Activated gamma-delta T cell (primary cell): ENCODE data around the gene MTOR.
"Not testable (repeated sequence)": the region's sequence is repeated elsewhere in the genome, so short reads cannot be mapped to it uniquely, and the experiment has no call there.

Experiments used
- DNase-seq: peaks from one replicate; lab custom pipeline; 2025; lab: John Stamatoyannopoulos, UW

The MTOR gene

DNA sequence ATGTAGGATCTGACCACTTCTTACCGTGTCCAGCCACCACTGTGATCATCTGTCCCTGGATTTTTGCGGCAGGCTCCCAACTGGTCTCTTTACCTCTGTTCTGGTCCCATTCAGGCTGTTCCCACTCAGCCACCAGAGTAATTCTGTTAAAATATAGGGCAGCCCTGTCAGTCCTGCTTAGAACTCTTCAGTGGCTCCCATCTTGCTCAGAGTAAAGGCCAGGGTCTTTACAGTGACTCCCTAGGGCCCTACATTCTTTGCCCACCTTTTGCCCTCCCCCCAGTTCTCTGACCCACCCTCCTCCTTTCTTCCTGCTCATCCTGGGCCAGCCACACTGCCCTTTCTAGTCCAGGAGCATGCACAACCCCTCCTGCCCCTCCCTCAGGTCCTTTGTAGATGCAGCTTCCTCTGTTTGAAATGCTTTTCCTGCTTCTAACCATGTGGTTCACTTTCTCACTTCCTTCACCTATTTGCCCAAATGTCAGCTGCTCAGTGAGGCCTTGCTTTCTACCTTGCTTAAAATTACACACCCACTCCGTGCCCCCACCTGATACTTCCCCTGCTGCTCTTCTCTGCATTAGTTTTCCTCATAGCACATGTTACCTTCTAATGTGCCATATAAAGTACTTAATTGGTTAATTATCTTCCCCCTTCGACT is 18.5 kb upstream of the MTOR start:
- DNase-seq: no peak

GRCh38 chr1:11279630-11280029 is 17.3 kb upstream of the MTOR start:
- DNase-seq: no peak

DNA sequence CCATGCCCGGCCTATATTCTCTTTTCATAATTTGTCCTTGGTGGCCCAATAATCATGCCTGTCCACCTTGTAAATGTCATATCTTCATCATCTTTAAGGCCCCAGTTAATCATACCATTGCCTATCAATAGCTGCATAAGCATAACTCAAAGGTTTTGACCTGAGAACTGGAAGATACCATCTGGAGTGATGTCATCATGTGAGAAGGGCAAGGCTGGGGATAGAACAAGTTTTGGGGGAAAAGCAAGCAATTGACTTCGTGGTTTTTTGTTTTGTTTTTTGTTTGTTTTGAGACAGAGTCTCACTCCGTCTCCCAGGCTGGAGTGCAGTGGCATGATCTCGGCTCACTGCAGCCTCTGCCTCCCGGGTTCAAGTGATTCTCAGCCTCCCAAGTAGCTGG is 16.8 kb upstream of the MTOR start:
- DNase-seq: no peak

DNA sequence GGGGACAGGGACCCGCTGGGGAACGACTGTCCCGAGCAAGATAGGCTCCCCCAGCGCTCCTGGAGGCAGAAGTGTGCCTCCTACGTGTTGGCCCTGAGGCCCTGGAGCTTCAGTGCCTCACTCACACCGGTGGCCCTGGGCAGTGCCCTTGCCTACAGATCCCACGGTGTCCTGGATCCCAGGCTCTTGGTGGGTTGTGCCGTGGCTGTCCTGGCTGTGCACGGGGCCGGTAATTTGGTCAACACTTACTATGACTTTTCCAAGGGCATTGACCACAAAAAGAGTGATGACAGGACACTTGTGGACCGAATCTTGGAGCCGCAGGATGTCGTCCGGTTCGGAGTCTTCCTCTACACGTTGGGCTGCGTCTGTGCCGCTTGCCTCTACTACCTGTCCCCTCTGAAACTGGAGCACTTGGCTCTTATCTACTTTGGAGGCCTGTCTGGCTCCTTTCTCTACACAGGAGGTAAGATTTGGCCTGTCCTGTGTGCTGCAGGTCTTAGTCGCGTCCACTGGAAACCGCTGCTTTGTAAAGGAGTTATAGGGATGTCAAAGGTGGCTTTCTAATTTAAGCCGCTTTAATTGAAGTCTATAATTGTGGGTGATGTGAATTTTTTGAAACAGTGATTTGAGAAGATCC is 11.4 kb upstream of the MTOR start:
- no peak for DNase-seq

GRCh38 chr1:11272832-11273594 is 10.7 kb upstream of the MTOR start, which contains the start of gene UBIAD1:
Gene UBIAD1 (plus strand): TSS chr1:11273198. CDS start chr1:11273532, 334 bp downstream.
- peak; percentile 82 for DNase-seq

- no peak for DNase-seq
Observed at GRCh38 chr1:11272544-11272831, 10.1 kb upstream of the MTOR start.

GRCh38 chr1:11267350-11268337 is 5.3 kb upstream of the MTOR start:
- DNase-seq: not testable (repeated sequence)

DNA sequence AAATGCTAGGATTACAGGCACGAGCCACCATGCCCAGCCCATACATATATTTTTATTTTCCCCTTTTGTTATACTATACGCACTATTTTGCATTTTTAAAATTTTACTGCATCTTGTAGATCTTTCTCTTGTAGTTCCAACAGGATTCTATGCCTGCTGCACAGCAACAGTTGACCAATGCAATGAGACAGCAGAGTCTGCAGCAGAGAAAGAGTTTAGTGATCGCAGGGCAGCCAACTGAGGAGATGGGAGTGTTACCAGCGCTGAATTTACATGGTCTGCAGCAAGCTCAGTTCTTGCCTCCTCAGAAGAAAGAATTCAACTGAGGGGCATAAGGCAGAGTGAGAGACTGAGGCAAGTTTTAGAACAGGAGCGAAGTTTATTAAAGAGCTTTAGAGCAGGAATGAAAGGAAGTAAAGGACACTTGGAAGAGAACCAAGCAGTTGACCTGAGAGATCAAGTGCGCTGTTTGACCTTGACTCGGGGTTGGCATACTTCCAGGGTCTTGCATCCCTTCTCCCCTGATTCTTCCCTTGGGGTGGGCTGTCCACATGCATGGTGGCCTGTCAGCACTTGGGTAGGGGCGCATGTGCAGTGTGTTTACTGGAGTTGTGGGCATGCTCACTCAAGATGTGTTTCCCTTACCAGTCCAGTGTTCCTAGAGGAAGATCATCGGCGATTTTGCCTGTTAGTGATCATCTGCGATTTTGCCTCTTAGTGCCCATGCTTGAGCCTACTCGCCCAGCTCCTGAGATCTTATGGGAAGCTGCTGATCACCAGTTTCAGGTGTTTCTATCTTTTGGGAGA is 4.1 kb upstream of the MTOR start:
- DNase-seq: no peak

DNA sequence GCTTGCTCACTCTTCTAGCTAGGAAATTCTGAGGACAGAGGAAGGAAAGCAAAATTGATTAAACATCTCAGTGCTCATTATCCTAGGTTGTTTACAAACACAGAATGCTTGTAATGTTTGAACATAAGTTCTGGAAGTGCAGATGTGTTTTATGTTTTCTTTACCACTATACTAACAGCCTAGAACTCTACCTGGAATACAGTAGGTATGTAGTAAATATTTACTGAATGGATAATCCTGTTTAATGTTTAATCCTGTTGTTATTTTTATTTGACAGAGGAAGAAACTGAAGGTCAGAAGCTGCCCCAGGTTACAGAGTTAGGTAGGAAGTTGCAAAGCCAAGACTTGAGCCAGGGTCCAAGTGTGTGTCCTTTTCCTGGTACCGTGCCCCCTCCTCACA is 6.1 kb downstream of the MTOR start:
- no peak for DNase-seq

DNA sequence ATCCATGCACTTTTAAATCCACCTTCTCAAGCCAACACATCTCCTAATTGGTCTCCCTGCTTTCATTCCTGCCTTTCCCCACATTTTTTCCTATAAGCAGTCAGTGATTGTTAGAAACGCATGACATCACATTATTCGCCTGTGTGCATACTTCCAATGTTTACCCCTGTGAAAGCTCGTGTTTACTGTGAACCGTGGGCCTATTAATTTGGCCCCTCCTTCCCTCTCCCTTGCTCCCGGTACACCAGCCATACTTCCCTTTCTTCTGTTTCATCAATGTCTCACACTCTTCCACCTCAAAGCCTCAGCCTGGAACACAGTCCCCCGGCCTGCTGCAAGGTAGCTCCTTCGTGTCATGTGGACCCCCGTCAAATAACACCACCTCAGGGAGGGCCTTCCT is 9.1 kb downstream of the MTOR start:
- no peak for DNase-seq

DNA sequence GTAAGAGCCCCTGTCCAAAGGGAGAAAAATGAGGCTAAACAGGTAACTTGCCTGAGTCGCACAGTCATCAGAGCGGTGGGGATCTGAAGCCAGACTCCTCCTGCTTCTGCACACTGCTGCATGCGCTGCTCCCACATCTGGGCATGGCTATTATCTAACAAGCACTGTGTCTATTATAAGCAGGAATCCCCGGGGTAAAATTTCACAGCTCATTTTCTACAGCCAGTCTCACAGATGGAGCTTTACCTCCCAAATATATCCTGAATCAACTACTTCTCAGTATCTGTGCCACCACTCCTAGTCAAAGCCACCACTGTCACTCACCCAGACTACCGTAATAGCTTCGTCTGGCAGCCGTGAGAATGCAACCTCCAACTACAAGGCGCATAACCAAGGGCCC is 9.8 kb downstream of the MTOR start:
- no peak for DNase-seq

DNA sequence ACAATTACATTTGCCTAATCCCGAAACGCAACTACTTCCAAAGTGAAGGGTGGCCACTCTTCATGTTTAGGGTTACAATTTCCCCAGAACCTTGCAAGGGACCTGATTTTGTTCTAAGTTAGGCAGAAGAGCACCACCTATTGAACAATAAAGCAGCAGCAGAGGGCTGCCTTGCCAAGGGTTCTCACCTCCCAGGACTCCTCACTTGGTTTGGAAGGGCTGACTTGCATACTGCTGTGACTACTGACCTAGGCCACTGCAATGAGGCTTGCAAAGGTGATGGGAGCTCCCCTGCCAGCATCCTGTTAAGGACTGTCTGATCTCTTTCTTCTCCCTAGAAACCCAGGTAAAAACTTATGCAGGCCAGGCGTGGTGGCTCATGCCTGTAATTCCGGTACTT is 14.2 kb downstream of the MTOR start:
- DNase-seq: no peak

DNA sequence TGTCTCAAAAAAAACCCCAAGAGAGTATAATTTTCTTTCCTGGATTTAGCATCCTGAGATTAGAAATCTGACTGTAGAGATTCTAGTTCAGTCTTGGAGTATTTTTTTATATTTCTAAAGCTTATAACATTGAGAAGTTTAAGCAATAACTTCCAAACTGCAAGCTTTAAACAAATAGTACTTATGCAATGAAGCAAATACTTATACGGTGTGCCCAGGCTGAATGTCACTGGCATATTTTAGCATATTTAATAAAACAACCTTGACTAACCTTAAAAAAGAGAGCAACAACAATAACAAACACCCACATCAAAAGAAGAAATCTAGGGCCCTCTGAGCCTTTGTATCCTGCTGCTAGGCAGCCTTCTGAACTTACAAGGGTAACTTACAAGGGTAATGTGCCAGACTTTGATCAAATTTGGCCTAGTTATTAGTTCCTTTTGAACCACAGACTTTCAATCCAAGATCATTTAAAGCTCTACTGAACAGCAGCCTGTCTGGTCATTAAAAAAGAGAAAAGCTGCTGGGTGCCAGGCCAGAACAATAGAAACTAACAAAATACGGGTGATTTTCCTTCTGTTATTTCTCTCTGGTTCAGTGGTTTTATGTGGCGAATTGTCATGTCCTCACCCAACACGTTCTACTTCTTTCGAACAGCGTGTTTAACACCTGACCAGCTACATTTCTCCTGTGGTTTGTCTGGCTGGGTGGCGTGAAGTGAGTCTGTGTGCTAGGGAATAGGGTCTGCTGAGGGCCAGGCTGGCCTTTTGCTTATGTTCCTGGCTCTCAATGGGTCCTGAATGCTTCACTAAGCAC is 16.2 kb downstream of the MTOR start:
- no peak for DNase-seq

DNA sequence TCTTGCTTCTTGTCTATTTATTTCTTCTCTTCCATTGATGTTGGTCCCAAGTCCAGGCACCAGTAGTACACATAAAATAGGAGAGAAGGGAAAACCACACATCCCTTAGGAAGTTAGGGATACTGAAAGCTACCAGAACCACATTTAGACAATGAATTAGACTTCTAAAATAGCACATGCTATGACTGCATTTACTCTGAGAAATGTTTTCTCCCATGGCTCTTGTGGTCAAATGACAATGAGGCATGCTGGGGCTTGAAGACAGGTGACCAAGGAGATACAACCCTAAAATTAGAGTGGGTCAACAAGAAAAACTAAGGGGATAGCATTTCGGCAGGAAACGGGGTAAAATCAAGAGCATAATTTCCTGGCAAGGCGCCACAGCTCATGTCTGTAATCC is 17.1 kb downstream of the MTOR start:
- DNase-seq: no peak

DNA sequence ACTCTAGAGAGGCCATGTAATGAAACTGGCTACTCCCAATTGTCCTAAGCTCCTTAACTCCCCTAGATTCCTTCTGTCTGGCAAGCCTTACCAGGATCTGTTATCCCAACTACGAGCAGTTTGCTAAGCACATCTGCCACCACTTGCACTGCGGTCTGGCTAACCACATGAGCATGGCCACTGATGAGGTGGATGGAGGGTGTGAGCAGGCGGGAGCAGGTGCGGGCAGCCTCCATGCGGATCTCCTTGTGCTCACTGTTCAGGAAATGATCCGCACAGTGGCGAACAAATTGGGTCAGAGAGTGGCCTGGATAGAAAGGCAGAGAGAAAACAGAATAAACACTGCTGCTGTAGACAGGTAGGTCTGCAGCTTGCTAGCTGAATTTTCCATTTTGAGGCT is 24.0 kb downstream of the MTOR start:
- DNase-seq: no peak

GRCh38 chr1:11237356-11237755 is 25.0 kb downstream of the MTOR start:
- no peak for DNase-seq

GRCh38 chr1:11233208-11233607 is 29.1 kb downstream of the MTOR start:
- no peak for DNase-seq

DNA sequence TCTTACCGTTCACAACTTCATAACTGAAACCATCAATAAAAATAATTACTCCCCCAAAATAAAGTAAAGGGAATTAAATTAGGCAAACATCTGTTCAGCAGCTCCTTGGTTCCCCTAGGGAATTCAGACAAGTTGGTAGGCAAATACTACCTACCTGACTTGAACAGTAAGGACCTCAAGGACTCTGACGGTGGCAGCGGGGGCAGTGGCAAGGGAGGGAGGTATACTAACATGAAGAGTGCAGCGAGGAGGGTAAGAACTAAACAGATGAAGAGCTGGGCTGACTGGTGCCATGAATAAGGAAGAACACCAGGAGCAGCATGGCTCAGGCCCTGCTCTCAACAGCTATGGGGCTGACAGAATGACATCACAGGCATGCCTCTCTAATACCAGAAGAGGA is 33.1 kb downstream of the MTOR start:
- no peak for DNase-seq

- DNase-seq: no peak
Observed at GRCh38 chr1:11227106-11228077, 35.0 kb downstream of the MTOR start.
